ENCODE results near the gene FOXS1. TPM values are rescaled to one million over a fixed set of nuclear protein-coding genes. Genes with fewer than 3 reads are reported as not detected.

The FOXS1 gene
- total RNA-seq, 1 experiment from 2014 or later = 2.0 TPM

DNA sequence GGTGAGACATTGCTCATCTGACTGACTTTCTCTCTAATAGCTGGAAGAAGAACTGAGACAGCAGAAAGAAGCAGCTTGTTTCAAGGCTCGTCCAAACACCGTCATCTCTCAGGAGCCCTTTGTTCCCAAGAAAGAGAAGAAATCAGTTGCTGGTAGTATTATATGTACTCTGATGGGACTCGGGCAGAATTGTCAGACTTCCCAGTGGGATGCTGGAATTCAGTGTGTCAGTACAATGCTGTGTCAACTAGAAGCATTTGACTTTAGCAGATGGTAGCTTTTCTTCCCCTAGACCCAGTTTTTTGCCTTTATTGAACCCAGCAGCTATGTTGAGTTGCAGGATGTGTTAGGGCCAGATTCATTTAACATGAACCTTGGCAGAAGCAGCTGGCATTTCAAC is 48.0 kb downstream of the FOXS1 start:
- no peak for DNase-seq (ENCODE audit: low read depth)

Other genes with a start within 250 kb of the FOXS1 start
- gene ID1, start 240.3 kb downstream of the FOXS1 start, total RNA-seq (2014; rRNA removed; shearing (Covaris generic)) = 327 and 411 TPM in 2 replicates
- not detected in 2 replicates for gene COX4I2, start 207.7 kb downstream of the FOXS1 start, total RNA-seq (2014; rRNA removed; shearing (Covaris generic))
- 49.1 and 55.1 TPM in 2 replicates for gene BCL2L1, start 122.7 kb downstream of the FOXS1 start, total RNA-seq (2014; rRNA removed; shearing (Covaris generic))
- gene TPX2, start 106.3 kb downstream of the FOXS1 start, total RNA-seq (2014; rRNA removed; shearing (Covaris generic)) = 222 and 237 TPM in 2 replicates
- gene MYLK2, start 26.2 kb downstream of the FOXS1 start, total RNA-seq (2014; rRNA removed; shearing (Covaris generic)) = 3.0 and 3.4 TPM in 2 replicates
- 1.9 and 4.2 TPM in 2 replicates for gene DUSP15, start 24.9 kb upstream of the FOXS1 start, total RNA-seq (2014; rRNA removed; shearing (Covaris generic))
- 1.5 TPM in 1 of 2 replicates, not detected in the other for gene TTLL9, start 25.0 kb upstream of the FOXS1 start, total RNA-seq (2014; rRNA removed; shearing (Covaris generic))
- gene PDRG1, start 106.4 kb upstream of the FOXS1 start, total RNA-seq (2014; rRNA removed; shearing (Covaris generic)) = 9.7 and 13.6 TPM in 2 replicates
- gene XKR7, start 122.5 kb upstream of the FOXS1 start, total RNA-seq (2014; rRNA removed; shearing (Covaris generic)) = under 0.01 and 0.12 TPM in 2 replicates
- gene CCM2L, start 164.8 kb upstream of the FOXS1 start, total RNA-seq (2014; rRNA removed; shearing (Covaris generic)) = 1.0 and 2.1 TPM in 2 replicates
- 0.15 TPM in 1 of 2 replicates, not detected in the other for gene HCK, start 206.6 kb upstream of the FOXS1 start, total RNA-seq (2014; rRNA removed; shearing (Covaris generic))

Measured in Daoy (cell line).